NCI-H748 treated with DMSO at 0.1 percent for 48 hours (cell line): ENCODE measurements around the gene KCTD21.

ENCODE experiments used
- DNase-seq: peaks from one replicate; lab custom pipeline; 2025; lab: John Stamatoyannopoulos, UW

KCTD21 gene

GRCh38 chr11:78218707-78219492 is 30.5 kb upstream of the KCTD21 start:
- DNase-seq, result no peak

- DNase-seq, result no peak
Observed at GRCh38 chr11:78217650-78218541, 29.5 kb upstream of the KCTD21 start.

DNA sequence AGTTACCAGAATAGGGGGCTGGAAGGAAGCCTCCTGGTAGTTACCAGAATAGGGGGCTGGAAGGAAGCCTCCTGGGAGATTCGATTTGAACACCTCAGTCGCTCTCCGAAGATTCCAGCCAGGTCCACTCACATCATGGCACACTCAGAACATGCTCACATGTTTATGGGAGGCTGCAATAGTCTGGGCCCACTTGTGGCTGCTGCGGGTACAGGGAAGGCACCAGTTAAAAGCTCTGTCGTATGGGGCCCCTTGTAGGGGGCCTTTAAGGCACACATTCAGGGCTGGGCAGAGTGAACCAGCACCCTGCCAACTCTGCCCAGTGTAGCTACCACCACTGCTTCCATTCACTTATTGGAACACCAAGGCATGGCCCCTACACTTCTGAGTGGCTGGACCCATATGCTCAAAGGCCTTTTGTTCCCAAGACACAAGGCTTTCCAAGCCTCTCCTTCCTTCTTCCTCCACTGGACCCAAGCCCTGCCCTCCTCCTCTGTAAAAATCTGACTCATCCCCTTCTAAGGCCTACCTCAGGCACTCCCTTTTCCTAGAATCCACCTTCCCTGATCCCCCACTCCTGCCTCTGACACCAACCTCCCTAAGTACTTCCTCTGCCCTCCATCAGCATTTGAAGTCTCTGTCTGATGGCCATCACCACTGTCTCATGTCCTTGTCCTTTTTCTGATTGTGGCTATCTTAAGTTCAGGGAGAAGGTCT is 28.3 kb upstream of the KCTD21 start:
- no peak for DNase-seq

DNA sequence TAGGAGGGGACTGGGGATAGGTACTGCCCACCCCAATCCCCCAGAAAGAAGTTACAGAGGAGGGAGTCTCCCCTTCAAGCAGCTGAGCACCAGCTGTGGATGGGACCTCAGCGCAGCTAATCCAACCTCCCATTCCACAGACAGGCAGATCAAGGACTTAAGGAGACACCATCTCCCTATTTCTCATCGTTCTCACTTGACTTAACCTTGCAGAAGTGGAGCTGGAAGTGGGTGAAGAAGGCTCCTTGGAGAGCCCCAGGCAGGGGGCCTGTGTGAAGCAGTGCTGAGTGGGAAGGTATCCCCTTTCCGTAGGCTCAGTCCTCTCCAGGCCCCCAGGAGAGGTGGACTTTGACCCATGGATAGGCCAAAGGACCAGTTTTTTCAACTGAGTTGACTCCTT is 27.6 kb upstream of the KCTD21 start:
- DNase-seq, result no peak

DNA sequence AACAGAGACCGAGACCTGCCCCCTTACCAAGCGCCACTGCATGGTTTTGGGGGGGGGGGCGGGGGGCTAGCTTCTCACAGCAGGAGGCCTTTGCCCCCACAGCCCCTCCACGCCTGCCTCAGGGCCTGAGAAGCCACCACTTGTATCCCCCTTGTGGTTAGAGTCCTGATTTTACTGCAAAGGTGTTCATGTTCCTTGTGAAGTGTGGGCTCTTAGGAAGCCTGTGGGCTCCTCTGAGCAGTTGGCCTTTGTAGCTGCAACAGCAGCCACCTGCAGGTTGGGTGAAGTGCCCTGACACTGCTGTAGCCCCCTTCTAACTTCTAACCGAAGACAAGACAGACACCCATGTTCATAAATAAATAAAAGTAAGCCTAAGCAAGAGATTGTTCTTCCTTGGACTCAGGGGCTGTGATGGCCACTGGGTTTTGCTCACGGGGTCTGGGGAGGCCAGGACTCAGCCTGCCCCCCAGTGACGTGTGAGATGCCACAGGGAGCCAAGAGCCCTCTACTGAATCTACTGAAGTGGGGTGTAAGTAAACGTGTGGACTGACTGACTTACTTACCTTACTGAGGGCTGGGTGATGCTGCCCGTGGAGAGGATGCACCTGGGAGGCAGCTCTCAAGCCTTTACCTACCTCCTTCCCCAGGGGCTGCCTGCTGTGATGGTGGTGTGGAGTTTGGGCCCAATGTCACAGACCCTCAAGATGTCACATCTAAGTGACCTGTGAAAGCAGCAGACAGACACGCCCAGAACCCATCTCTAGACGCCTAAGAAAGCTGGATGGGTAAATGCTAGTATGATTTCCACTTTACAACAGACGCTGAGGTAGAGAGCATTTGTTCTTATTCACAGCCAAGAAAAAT is 26.1 kb upstream of the KCTD21 start:
- DNase-seq, result no peak

GRCh38 chr11:78213526-78214330 is 25.3 kb upstream of the KCTD21 start:
- no peak for DNase-seq

DNA sequence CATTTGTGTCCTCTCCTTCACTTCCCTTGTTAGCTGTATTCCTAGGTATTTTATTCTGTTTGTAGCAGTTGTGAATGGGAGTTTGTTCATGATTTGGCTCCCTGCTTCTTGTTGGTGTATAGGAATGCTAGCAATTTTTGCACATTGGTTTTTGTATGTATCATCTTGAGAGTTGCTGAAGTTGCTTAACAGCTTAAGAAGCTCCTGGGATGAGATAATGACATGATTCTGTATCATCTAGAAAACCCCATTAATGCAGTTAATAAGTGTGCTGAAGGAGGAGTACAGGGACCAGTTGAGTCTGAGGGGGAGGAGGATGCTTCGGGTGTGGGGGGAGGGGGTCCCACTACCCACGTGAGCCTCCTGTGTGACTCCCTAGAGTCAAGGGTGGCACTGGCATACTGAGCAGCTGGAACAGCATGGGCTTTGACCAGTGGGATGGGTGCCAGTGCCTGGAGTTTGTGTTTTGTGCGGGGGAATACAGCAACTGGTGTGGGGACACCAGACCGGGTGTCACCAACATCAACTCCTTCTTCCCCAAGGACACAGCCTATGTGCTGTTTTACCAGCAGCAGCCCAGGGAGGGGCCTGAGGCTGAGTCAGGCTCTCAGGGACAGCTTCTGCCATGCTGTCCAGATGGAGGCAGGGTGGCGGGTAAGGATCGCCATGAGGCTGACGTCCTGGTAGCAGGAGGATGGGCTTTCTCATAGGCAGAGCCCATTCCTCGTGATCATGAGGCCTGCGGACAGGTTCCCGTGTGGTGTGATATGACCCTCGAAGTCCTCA is 24.4 kb upstream of the KCTD21 start:
- no peak for DNase-seq

DNA sequence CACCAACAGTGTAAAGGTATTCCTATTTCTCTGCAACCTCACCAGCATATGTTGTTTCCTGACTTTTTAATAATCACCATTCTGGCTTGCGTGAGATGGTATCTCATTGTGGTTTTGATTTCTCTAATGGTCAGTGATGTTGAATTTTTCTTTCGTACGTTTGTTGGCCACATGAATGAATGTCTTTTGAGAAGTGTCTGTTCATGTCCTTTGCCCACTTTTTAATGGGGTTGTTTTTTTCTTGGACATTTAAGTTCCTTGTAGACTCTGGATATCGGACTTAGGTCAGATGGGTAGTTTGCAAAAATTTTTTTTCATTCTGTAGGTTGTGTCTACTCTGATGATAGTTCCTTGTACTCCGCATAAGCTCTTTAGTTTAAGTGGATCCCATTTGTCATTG is 23.1 kb upstream of the KCTD21 start:
- no peak for DNase-seq

- no peak for DNase-seq
Observed at GRCh38 chr11:78210000-78210608, 21.7 kb upstream of the KCTD21 start.

GRCh38 chr11:78209478-78209877 is 21.1 kb upstream of the KCTD21 start:
- no peak for DNase-seq

GRCh38 chr11:78208257-78209165 is 20.1 kb upstream of the KCTD21 start:
- no peak for DNase-seq

GRCh38 chr11:78207532-78208256 is 19.3 kb upstream of the KCTD21 start:
- DNase-seq, result no peak

- no peak for DNase-seq
Observed at GRCh38 chr11:78205691-78206090, 17.3 kb upstream of the KCTD21 start.

- no peak for DNase-seq
Observed at GRCh38 chr11:78205256-78205655, 16.8 kb upstream of the KCTD21 start.

GRCh38 chr11:78203184-78203583 is 14.8 kb upstream of the KCTD21 start:
- DNase-seq, result no peak

- no peak for DNase-seq
Observed at GRCh38 chr11:78202733-78203167, 14.3 kb upstream of the KCTD21 start.

DNA sequence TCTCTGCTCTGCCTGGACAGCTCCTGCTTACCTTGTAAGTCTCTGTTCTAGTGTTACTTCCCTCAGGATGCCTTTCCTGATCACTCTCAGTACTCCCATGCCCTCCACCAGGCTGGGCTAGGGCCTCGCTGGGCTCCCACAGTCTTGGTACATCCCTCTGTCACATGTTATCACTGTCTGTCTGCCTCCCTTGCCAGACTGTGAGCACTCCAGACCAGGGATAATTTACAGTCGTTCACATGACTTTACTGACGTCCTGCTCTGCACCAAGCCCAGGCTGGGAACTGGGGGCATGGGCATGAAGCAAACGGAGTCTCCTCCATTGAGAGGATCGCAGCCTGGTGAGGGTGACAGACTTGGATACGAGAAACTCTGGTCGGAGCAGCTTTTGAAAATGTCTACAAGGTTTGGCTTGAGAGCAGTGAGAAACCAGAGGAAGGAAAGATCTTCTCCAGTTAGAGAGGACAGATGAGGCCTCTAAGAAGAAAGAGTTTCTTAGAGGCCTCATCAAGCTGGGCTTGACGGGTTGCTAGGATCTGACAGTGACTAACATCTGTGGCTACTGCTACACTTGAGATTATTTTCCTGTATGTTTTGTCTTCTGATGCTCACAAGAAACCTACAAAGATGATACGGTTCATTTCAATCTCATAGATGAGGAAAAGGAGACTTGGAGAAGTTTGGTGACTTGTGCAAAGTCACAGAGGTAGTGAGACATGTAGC is 12.8 kb upstream of the KCTD21 start:
- DNase-seq, result no peak
